ENCODE data around the gene PUSL1. TPM values are rescaled to one million over a fixed set of nuclear protein-coding genes. Genes with fewer than 3 reads are reported as not detected.

The PUSL1 gene
- total RNA-seq, 6 experiments from 2014 or later, result 5.6 to 21.6 (median 8.4) TPM

DNA sequence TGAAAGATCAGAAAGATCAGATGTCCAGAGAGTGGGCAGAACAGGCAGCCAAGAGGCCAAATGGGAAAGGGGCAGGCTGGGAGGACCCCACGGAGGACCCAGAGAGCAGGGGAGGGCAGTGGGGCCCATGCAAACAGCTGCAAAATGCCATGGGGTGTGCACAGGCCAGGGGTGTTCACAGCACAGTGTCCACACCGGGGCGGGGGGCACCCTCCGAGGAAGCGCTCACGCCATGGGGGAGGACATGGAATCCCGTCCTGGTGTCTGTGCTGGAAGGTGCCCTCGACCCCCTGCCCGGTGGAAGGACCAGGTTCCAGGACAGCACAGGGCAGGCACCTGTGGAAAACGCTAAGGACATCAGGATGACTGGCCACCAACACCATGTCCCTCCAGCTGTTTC is 14.6 kb downstream of the PUSL1 start:
- Histone ChIP-seq H3K9me3 (no peaks in the 10 kb centered on the region), H3K4me1 (peaks cover 0 to 34% (median 0%) of the 10 kb centered on the region in 4 donors), H3K27me3 (no peaks in the 10 kb centered on the region), H3K27ac (no peak overlapping the region), H3K36me3 (peaks cover 0 to 17% (median 7%) of the 10 kb centered on the region in 4 donors), H3K4me3 (no peak overlapping the region)
- ATAC-seq (no peak), DNase-seq (no peak)
- TF ChIP-seq, protein P1, sequence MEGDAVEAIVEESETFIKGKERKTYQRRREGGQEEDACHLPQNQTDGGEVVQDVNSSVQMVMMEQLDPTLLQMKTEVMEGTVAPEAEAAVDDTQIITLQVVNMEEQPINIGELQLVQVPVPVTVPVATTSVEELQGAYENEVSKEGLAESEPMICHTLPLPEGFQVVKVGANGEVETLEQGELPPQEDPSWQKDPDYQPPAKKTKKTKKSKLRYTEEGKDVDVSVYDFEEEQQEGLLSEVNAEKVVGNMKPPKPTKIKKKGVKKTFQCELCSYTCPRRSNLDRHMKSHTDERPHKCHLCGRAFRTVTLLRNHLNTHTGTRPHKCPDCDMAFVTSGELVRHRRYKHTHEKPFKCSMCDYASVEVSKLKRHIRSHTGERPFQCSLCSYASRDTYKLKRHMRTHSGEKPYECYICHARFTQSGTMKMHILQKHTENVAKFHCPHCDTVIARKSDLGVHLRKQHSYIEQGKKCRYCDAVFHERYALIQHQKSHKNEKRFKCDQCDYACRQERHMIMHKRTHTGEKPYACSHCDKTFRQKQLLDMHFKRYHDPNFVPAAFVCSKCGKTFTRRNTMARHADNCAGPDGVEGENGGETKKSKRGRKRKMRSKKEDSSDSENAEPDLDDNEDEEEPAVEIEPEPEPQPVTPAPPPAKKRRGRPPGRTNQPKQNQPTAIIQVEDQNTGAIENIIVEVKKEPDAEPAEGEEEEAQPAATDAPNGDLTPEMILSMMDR (IDR thresholded peaks at IDR 0.05), result no peak
- no peak for TF ChIP-seq POLR2A (IDR thresholded peaks at IDR 0.05)
- WGBS (ENCODE audit: insufficient coverage, low coverage, low lambda C conversion rate, missing lambda C conversion rate), result no CpG with 5 or more reads among the region's 10 CpGs
- intact Hi-C loops (cut with DNase I), result no loop called here

DNA sequence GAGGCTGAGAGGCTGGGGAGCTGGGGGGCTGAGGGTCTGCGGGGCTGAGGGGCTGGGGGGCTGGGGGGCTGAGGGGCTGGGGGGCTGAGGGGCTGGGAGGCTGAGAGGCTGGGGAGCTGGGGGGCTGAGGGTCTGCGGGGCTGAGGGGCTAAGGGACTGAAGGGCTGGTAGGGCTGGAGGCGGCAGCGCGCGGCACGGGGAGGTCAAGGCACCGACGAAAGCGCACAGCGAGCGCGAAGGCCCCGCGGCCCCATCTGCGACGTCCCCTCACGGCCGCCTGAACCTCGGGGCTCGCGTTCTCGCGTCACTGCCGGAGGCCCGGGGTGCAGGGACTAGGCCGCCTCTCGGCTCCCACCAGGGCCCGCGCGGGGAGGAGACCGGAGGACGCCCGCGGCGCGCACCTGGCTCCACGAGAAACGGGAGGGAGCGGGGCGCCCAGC is 15.7 kb downstream of the PUSL1 start:
- H3K27me3 ChIP-seq, result no peaks in the 10 kb centered on the region
- no peaks in the 10 kb centered on the region for H3K9me3 ChIP-seq
- no peak for TF ChIP-seq POLR2A (IDR thresholded peaks at IDR 0.05)
- TF ChIP-seq, protein P1 (IDR thresholded peaks at IDR 0.05), result no peak
- ATAC-seq (no peak), DNase-seq (no peak)
- H3K36me3 ChIP-seq, result peaks cover 0 to 17% (median 6%) of the 10 kb centered on the region in 4 donors
- peaks cover 0 to 24% (median 0%) of the 10 kb centered on the region in 4 donors for H3K4me1 ChIP-seq
- no CpG with 5 or more reads among the region's 41 CpGs for WGBS (ENCODE audit: insufficient coverage, low coverage, low lambda C conversion rate, missing lambda C conversion rate)
- peak overlapping the region; percentile 47 to 82 (median 71) for H3K27ac ChIP-seq
- peak overlapping the region; percentile 99 to 100 (median 100) for H3K4me3 ChIP-seq
- intact Hi-C loops (cut with DNase I), result no loop called here

DNA sequence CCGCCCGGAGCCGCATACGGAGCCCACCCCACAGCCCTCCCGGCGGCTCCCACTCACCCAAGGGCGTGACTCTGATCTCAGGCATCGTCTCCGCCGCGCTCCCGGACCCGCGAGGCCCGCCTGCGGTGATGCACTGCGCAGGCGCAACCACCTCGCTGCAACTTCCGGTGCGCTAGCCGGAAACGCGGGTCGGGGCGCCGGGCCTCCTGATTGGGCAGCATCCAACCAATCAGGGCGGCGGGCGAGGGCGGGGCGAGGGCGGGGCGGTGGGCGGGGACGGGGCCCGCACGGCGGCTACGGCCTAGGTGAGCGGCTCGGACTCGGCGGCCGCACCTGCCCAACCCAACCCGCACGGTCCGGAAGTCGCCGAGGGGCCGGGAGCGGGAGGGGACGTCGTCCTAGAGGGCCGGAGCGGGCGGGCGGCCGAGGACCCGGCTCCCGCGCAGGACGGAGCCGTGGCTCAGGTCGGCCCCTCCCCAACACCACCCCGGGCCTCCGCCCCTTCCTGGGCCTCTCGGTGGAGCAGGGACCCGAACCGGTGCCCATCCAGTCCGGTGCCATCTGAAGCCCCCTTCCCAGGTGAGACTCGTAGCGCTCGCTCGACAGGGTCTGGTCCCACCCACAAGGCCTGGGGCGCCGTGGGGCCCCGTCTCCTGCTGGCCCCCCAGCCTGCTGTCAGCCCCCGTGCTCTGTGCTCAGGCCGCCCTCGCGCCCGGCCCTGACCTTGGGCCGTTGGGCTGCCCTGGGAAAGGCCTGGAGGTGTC is 16.3 kb downstream of the PUSL1 start, which contains the start of the genes CPTP and INTS11:
Gene CPTP (plus strand): TSS at position 279 of the 764 bp plus-strand sequence. CDS start 2,109 bp downstream, outside the sequence.
Gene INTS11 (minus strand): TSS at position 137 of the 764 bp plus-strand sequence. CDS start 52 bp downstream, at position 85.
- H3K4me3 ChIP-seq, result peak within 1 kb of the TSS; percentile 99 to 100 (median 100)

GRCh38 chr1:1325288-1326074 is 17.1 kb downstream of the PUSL1 start:
- Histone ChIP-seq H3K9me3 (no peaks in the 10 kb centered on the region), H3K4me3 (peak overlapping the region; percentile 99 to 100 (median 100)), H3K4me1 (peaks cover 0 to 20% (median 0%) of the 10 kb centered on the region in 4 donors), H3K27ac (peak overlapping the region; percentile 70 to 82 (median 71)), H3K27me3 (no peaks in the 10 kb centered on the region), H3K36me3 (peaks cover 0 to 17% (median 4%) of the 10 kb centered on the region in 4 donors)
- 0% methylated on average over 1 of the region's 16 CpGs for WGBS (ENCODE audit: insufficient coverage, low coverage, low lambda C conversion rate, missing lambda C conversion rate)
- peak; percentile 86 to 94 (median 93) for DNase-seq
- TF ChIP-seq, protein P1 (IDR thresholded peaks at IDR 0.05), result no peak
- TF ChIP-seq POLR2A (IDR thresholded peaks at IDR 0.05), result no peak
- intact Hi-C loops (cut with DNase I), result no loop called here
- peak in 1 of 4 donors; percentile 1 for ATAC-seq

More for the DNA sequence above, 16.3 kb downstream of the PUSL1 start, which contains the start of the genes CPTP and INTS11:
- H3K9me3 ChIP-seq, result no peaks in the 10 kb centered on the region
- peak; percentile 78 to 89 (median 84) for ATAC-seq
- peak; percentile 96 to 97 (median 96) for DNase-seq
- intact Hi-C loops (cut with DNase I), result no loop called here
- WGBS (ENCODE audit: insufficient coverage, low coverage, low lambda C conversion rate, missing lambda C conversion rate), result no CpG with 5 or more reads among the region's 84 CpGs
- no peaks in the 10 kb centered on the region for H3K27me3 ChIP-seq
- H3K27ac ChIP-seq, result peak within 1 kb of the TSS; percentile 70 to 82 (median 71)
- peaks cover 0 to 17% (median 6%) of the 10 kb centered on the region in 4 donors for H3K36me3 ChIP-seq
- TF ChIP-seq, protein P1 (IDR thresholded peaks at IDR 0.05), result no peak
- TF ChIP-seq POLR2A (IDR thresholded peaks at IDR 0.05), result peak; percentile 84
- peaks cover 0 to 20% (median 0%) of the 10 kb centered on the region in 4 donors for H3K4me1 ChIP-seq

Data from right lobe of liver (tissue), 6 donors.